ENCODE measurements around the gene GSTP1.

- TF ChIP-seq EZH2phosphoT487 (IDR thresholded peaks at IDR 0.05) (no peak), CTCF (IDR thresholded peaks at IDR 0.05) (no peak), EZH2 (IDR thresholded peaks at IDR 0.05) (no peak)
These were observed 51.0 kb downstream of the GSTP1 start for GRCh38 chr11:67634366-67635230.

Measured in neural progenitor cell (in vitro differentiated cells).